Stimulated activated CD4-positive, alpha-beta T cell treated with anti-CD3 and anti-CD28 coated beads, Interleukin-2, amount 100 ng/mL, for 4 hours (primary cell): ENCODE measurements around the gene RPS18.
"Not testable (repeated sequence)": the region's sequence is repeated elsewhere in the genome, so short reads cannot be mapped to it uniquely, and the experiment has no call there.

Experiments used
- DNase-seq: peaks from one replicate; pipeline ENCODE4 v3.0.0-alpha.2; 2020; ENCODE audit warnings: low read depth

The RPS18 gene

GRCh38 chr6:33272275-33273128, 627 bp downstream of the RPS18 start:
- no peak for DNase-seq

- no peak for DNase-seq
Measured at GRCh38 chr6:33273129-33273923, 1.5 kb downstream of the RPS18 start.

GRCh38 chr6:33273924-33274902, 2.3 kb downstream of the RPS18 start:
- no peak for DNase-seq

GRCh38 chr6:33275795-33276580, 4.1 kb downstream of the RPS18 start:
- not testable (repeated sequence) for DNase-seq

- DNase-seq, result no peak
Measured at GRCh38 chr6:33276581-33276863, 4.6 kb downstream of the RPS18 start.

DNA sequence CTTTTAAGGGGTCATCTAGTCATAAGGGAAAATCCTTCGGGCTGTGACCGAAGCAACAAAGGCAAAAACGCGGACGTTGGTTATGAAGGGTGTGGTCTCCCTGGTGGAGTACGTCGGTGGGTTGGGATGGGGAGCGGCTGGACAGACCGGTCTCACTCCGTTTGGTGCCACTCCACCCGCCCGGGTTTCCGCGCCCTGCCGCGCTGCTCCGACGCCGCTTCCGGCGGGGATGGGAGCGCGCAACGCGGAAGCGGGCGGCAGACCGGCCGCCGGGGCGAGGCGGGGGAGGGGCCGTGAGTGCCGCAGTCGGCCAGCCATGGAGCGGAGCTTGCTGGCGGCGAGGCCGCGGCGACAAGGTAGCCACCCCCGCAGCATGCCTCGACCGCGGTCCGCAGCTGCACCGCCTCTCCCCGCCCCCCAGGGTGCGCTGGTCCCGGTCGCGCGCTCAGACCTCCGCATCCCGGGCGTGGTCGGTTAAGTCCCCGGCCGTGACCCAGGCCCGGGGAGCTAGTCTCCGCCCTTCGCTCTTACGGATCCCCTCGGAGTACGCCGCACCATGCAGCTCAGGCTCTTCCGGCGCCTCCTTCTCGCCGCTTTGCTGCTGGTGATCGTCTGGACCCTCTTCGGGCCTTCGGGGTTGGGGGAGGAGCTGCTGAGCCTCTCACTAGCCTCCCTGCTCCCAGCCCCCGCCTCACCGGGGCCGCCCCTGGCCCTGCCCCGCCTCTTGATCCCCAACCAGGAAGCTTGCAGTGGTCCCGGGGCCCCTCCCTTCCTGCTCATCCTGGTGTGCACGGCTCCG, 5.2 kb downstream of the RPS18 start, which contains the start of gene B3GALT4:
B3GALT4 (plus strand) TSS at position 260 of the 799 bp plus-strand sequence; CDS start at position 557, 297 bp downstream.
- peak; percentile 48 for DNase-seq

DNA sequence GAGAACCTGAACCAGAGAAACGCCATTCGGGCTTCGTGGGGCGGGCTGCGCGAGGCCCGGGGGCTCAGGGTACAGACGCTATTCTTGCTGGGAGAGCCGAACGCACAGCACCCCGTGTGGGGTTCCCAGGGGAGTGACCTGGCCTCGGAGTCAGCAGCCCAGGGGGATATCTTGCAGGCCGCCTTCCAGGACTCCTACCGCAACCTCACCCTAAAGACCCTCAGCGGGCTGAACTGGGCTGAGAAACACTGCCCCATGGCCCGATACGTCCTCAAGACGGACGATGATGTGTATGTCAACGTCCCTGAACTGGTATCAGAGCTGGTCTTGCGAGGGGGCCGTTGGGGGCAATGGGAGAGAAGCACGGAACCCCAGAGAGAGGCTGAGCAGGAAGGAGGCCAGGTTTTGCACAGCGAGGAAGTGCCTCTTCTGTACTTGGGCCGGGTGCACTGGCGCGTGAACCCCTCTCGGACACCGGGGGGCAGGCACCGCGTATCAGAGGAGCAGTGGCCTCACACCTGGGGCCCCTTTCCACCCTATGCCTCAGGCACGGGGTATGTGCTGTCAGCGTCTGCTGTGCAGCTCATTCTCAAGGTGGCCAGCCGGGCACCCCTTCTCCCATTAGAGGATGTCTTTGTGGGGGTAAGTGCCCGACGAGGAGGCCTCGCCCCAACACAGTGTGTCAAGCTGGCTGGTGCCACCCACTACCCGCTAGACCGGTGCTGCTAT, 6.0 kb downstream of the RPS18 start:
- no peak for DNase-seq

DNA sequence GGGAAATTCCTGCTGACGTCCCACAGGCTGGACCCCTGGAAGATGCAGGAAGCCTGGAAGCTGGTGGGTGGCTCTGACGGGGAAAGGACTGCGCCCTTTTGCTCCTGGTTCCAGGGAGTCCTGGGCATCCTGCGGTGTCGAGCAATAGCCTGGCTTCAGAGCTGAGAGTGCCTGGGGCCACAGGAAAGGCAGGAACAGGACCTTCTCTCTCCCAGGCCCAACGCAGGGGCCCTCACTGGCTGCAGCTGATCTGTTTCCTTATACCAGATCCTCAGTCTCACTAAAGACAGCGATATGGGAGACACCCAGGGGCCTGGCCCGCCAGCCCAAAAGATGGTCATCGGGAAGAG, 6.5 kb downstream of the RPS18 start:
- DNase-seq, result no peak

- DNase-seq, result no peak
Measured at GRCh38 chr6:33278810-33279209, 6.9 kb downstream of the RPS18 start.

DNA sequence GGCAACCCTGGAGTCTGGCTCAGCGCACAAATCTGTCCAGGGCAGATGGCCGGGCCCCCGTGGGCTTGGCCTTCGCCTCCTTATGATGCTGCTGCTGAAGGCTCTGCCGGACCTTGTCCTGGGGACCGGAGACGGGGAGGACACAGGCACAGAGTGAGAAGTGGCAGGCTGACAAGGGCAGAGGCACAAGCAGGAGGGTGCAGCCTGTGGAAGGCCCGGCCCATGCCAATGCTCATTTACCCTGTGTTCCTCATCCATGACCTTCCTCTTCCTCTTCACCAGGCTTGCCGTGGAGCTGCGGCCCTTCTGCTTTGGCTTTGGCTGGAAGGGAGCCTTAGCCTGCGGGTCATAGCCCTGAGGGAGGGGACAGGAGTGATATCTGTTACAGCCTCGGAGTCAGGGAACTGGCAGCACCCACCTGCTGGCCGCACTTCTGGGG, 7.4 kb downstream of the RPS18 start:
- DNase-seq, result no peak

DNA sequence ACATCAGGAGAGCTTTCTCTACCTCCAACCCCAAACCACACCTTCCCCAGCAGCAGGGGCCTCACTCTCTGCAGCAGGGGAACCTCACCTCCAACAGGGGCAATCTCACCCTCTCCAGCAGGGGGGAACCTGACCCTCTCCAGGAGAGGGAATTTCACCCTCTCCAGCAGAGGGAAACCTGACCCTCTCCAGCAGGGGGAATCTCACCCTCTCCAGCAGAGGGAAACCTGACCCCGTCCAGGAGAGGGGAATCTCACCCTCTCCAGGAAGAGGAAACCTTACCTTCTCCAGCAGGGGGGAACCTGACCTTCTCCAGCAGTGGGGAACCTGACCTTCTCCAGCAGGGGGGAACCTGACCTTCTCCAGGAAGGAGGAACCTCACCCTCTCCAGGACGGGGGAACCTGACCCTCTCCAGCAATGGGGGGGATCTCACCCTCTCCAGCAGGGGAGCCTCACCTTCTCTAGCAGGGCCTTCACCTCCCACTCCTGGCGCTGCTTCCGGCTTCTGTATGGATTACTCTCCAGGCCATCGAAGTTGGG, 8.2 kb downstream of the RPS18 start:
- no peak for DNase-seq

- DNase-seq, result no peak
Measured at GRCh38 chr6:33280539-33280938, 8.7 kb downstream of the RPS18 start.

DNA sequence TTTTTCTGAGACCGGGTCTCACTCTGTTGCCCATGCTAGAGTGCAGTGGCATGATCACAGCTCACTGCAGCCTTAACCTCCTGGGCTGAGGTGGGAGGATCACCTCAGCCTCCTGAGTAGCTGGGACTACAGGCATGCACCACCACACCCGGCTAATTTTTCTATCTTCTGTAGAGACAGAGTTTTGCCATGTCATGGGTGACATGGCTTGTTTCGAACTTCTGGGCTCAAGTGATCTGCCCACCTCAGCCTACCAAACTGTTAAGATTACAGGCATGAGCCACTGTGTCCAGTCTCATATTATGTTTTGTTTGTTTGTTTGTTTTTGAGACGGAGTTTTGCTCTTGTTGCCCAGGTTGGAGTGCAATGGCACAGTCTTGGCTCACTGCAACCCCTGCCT, 13.3 kb downstream of the RPS18 start:
- not testable (repeated sequence) for DNase-seq

GRCh38 chr6:33286946-33287914, 15.4 kb downstream of the RPS18 start:
- DNase-seq, result no peak

DNA sequence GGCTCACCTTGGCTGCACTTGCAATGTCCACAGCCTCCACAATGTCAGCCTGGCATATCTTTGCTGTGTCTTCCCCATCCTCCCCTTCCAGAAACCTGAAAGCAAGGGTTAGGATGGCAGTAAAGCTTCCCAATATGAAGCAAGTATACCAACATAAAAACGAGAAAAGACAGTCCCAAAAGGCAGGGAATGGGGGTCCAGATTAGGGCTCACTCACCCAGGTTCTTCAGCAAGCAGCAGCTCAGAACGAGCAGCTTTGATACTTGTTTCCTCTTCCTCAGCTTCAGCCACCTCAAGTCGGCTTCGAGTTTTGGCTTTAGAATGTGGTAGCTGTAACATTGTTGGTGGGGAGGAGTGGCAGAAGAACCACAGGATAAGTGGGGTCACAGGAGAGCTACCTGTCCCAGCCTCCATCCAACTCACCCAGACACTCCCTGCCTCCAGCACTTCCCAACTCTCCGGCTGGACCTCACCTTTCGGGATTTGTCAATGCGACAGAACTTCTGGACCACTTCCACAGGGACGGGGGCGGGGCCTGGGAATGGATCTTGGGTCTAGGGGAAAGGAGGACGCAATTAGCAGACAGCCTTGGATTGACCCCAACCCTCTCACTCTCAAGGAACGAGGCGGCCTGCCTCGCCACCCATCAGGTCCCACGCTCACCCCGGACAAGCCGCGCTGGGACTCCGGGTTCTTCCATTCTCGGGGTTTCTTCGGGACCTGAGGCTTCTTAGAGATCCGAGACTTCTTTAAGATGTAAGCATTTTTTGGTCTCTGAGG, 16.5 kb downstream of the RPS18 start:
- no peak for DNase-seq

GRCh38 chr6:33288921-33289783, 17.3 kb downstream of the RPS18 start, which contains the start of the genes PFDN6 and WDR46:
TSS of gene PFDN6 (plus strand) at chr6:33289601. CDS start at chr6:33289857, 256 bp downstream.
TSS of gene WDR46 (minus strand) at chr6:33289239. CDS start at chr6:33289170, 69 bp downstream.
- peak; percentile 74 for DNase-seq
